Cortex of kidney (tissue), 1 donor: Measurements from ENCODE around the gene NLN.
"Not testable (repeated sequence)": the region's sequence is repeated elsewhere in the genome, so short reads cannot be mapped to it uniquely, and the experiment has no call there.

ENCODE experiments used
- DNase-seq: peaks from one replicate; lab custom pipeline; 2025; lab: John Stamatoyannopoulos, UW

The NLN gene

GRCh38 chr5:65772963-65773362, 51.0 kb downstream of the NLN start:
- not testable (repeated sequence) for DNase-seq

DNA sequence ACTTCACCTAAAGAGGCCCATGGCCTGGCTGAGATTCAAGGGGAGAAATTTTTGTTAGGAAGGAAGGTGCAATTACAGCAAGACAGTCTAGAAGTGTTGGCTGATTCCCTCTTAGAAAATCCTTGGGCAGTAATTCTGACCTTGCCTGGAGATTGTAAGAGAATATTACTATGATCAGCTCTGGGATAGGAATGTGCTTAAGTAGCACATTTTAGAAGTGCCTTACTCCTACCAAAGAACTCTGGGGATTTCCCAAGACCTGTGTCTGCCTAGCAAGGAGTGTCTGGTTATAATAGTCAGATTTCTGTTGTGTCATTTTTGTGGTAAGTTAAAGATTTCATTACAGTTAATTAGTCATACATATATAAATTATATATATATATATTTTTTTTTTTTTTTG, 52.3 kb downstream of the NLN start:
- DNase-seq = no peak

- DNase-seq = no peak
These were observed 53.5 kb downstream of the NLN start for GRCh38 chr5:65775476-65775875.

DNA sequence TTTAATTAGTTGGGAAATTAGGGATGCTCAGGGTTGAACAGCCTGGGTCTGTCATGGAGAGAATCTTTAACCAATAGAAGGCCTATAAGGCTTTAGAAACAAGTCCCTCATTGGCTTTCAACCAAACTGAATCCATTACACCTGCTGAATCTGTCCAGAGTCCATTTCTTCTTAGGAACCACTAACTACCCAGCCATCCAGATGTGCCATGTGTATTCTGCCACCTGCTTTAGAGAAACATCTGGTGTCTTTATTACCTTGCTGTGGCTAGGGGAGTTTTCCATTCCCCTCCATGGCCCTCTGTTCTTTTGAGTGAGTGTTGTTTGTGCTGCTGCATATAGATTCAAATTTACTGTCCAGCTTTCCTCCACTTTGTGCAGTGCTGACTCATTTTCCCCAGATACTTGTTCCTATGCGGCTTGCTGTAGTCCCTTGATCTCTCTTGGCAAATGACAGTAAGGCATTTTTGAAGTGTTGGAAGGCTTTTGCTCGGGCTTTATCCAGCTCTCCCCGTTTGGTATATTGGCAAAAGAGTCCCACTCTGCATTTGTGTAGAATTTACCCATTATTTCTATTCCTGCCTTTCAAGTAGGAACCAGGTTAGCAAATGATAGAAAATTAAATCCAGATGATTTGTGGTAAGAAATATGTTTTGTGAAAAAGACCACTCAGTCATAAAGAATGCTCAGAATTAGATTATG, 54.6 kb downstream of the NLN start:
- DNase-seq = no peak

GRCh38 chr5:65778126-65778525, 56.1 kb downstream of the NLN start:
- DNase-seq = no peak

- no peak for DNase-seq
These were observed 57.6 kb downstream of the NLN start for GRCh38 chr5:65779643-65780042.

- DNase-seq = not testable (repeated sequence)
These were observed 66.3 kb downstream of the NLN start for GRCh38 chr5:65788296-65788695.

DNA sequence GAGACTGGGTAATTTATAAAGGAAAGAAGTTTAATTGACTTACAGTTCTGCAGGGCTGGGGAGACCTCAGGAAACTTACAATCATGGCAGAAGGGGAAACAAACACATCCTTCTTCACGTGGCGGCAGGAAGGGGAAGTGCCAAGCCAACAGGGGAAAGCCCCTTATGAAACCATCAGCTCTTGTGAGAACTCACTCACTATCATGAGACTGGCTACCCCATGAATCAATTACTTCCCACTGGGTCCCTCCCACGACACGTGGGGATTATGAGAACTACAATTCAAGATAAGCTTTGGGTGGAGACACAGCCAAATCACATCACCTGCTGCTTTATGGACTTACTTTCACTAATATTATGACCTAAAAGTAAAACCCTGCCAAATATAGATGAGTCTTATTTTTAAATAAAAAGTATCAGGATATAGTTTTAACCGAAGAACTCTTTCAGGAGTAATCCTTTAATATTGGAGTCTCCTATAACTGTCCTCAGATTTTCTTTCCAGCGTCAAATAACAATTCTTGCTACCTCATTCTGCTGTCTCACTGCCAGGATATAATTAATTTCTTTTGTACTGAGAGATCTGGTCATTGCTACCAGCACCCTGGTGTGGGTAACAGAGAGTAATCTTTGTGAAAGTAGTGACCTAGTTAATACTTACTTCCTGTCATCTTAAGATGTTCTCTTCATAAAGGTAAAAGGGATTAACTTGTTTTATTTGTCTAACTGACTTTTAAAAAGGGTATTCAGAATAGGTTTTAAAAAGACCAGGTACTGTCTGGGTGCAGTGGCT, 68.6 kb downstream of the NLN start:
- no peak for DNase-seq

DNA sequence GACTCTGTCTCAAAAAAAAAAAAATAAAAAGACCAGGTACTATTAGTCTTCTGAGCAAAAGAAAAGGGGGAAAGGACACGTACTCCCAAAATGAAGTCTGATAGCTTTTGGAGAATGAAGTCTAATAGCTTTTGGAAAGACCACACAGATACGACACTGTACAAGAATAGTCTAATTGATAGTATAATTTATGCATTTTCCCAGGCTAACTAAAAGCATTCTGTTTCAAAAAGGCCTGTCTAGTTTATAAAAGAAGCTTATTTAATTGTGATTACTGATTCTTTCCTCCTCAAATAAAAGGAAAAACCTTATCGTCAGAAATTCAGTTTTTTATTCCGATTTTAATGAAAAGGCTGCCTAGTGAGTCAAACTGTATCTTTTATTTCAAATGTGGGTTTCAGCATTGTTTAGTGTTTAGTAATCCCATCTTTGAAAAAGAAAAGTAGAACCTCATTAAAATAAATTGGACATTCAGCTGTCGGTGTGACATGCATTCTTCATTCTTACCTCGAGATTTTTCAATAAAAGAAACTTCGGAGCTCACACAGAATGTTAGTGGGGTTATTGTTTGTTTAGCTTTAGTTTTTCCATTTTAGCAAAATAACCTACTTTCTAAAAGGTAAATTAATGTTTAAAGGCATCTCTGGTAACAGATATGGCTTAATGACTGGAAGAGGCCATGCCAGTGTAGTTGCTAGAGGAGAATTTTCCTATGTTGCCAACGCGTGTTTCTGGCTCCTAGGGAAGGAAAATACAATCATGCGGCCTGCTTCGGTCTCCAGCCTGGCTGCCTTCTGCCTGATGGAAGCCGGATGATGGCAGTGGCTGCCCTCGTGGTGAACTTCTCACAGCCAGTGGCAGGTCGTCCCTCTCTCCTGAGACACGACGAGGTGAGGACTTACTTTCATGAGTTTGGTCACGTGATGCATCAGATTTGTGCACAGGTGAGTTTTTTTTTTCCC, 70.0 kb downstream of the NLN start:
- DNase-seq = no peak

- DNase-seq = no peak
These were observed 74.3 kb downstream of the NLN start for GRCh38 chr5:65796269-65796668.

GRCh38 chr5:65796751-65797316, 74.8 kb downstream of the NLN start:
- DNase-seq = no peak

- no peak for DNase-seq
These were observed 75.5 kb downstream of the NLN start for GRCh38 chr5:65797481-65797880.

- DNase-seq = no peak
These were observed 77.9 kb downstream of the NLN start for GRCh38 chr5:65799857-65800256.

GRCh38 chr5:65800775-65801174, 78.8 kb downstream of the NLN start:
- no peak for DNase-seq

DNA sequence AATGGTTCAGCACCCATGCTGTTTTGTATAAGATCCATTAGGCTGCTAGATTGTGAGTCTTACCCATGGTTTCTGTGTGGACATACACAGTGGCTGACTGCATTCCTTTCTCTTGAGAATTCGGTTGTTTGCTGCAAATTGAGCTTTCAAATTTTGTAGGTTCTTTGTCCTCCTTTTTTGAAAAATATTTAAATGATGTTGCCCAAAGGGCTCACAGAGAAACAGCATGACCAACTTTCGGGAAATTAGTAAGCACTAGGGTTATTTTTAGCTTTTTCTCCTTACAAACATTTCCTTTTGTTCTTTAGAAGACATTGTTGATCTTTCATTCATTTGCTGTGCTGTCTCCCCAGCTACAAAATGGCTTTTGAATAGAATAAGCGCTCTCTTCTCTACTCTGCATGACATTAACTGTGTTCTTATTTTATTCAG, 79.4 kb downstream of the NLN start:
- no peak for DNase-seq

DNA sequence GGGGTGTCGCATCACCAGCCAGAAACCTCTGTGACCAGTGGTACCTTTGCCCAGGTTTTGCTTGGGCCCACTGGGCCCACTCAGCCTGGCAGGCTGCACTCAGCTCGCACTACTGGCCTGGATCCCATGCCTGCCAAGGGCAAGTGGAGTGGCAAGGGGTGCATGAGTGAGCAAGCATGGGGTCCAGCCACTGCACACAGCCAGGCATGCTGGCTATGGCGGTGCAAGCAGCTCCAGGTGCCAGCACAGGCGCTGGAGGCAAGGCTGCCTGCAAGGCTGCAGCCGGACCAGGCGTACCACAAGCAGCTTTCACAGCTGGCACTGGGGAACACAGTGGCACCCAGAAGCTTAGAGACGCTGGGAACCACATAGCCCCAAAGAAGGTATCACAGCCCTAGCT, 80.1 kb downstream of the NLN start:
- no peak for DNase-seq

GRCh38 chr5:65802820-65803219, 80.8 kb downstream of the NLN start:
- no peak for DNase-seq

GRCh38 chr5:65803699-65804391, 81.8 kb downstream of the NLN start:
- DNase-seq = no peak

DNA sequence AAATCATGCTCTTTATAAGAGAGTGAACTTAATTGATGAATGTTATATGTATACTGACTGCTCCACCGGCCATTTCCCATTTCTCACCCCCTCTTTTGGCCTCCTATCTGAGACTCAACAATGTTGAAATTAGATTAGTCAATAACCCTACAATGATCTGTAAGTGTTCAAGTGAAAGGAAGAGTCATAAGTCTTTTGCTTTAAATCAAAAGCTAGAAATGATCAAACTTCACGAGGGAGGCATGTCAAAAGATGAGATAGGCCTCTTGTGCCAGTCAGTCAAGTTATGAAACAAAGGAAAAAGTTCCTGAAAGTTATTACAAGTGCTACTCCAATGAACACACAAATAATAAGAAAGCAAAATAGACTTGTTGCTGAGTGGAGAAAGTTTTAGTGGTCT, 83.1 kb downstream of the NLN start:
- DNase-seq = no peak

GRCh38 chr5:65807494-65807893, 85.5 kb downstream of the NLN start:
- DNase-seq = not testable (repeated sequence)

DNA sequence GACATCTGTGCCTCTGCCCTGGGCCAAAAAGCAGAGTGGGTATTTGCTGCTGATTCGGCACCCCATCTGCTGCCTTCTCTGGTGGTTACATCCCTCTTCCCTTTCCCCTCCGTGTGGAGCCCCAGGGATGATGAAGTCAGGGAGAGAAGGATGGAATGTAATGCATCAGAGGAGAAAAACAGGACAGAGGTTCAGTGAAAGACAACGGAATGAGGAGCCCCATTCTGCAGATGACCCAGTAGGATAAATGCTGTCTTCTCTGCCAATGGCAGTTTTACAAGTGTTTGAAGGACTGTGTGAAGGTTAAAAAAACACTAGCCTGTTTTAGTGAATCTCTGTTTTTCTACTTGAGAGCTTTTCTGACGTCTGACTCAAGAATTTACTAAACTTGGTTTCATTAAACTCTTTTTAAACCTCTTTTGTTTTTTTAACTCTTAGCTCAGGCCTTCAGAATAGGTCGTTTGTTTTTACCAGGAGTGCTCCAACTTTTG, 86.3 kb downstream of the NLN start:
- DNase-seq = no peak
